Fibroblast of lung (primary cell): Measurements from ENCODE around the gene SAG. TPM values are rescaled to one million over a fixed set of nuclear protein-coding genes. Genes with fewer than 3 reads are reported as not detected.
A peak's percentile ranks its signal among the peaks of the same experiment; 100 is the strongest.

Experiments
- DNase-seq, 2 donors: peaks; one replicate each; pipeline versions ENCODE4 v3.0.0 to v3.0.0-alpha.2; 2010; ENCODE audit warnings: low read depth in 2 of 2
- H2AFZ ChIP-seq: 2 replicates; pipeline ENCODE4 v1.5.1; 2012; ENCODE audit warnings: low read length, control low read depth, inconsistent platforms
- H3K27ac ChIP-seq: 2 replicates; pipeline ENCODE4 v1.5.1; 2011; ENCODE audit warnings: low read length, control low read depth; ENCODE audit not compliant: insufficient read depth
- H3K27me3 ChIP-seq: 2 replicates; pipeline ENCODE4 v1.5.1; 2011; ENCODE audit warnings: mild to moderate bottlenecking, low read length; ENCODE audit not compliant: control insufficient read depth, insufficient read depth
- H3K36me3 ChIP-seq: 2 replicates; pipeline ENCODE4 v1.5.1; 2011; ENCODE audit warnings: low read length; ENCODE audit not compliant: control insufficient read depth, insufficient read depth
- H3K4me1 ChIP-seq: 2 replicates; pipeline ENCODE4 v1.5.1; 2011; ENCODE audit warnings: low read length; ENCODE audit not compliant: control insufficient read depth, insufficient read depth; ENCODE audit errors: extremely low read depth
- H3K4me2 ChIP-seq: 2 replicates; pipeline ENCODE4 v1.5.1; 2011; ENCODE audit warnings: low read length, control low read depth; ENCODE audit not compliant: insufficient read depth; ENCODE audit errors: extremely low read depth
- H3K4me3 ChIP-seq, 4 experiments: fragments of 200-600 bp in 1 of 4; sonication (generic) in 1 of 4; replicated peaks in 1 of 4; 2 replicates each; pipeline ENCODE4 v1.5.1; 2011 to 2016; ENCODE audit warnings: low read length in 4 of 4, low read depth in 3 of 4, mild to moderate bottlenecking in 3 of 4, control low read depth in 2 of 4, inconsistent platforms in 1 of 4, mixed read lengths in 1 of 4; ENCODE audit not compliant: insufficient read depth in 1 of 4; ENCODE audit errors: control extremely low read depth in 1 of 4
- H3K79me2 ChIP-seq: 2 replicates; pipeline ENCODE4 v1.5.1; 2012; ENCODE audit warnings: mild to moderate bottlenecking, low read length, inconsistent platforms; ENCODE audit not compliant: control insufficient read depth, insufficient read depth
- H3K9ac ChIP-seq: 2 replicates; pipeline ENCODE4 v1.5.1; 2011; ENCODE audit warnings: mild to moderate bottlenecking, low read length, control low read depth; ENCODE audit not compliant: insufficient read depth
- H3K9me3 ChIP-seq: 2 replicates; pipeline ENCODE4 v1.5.1; 2012; ENCODE audit warnings: low read depth, low read length; ENCODE audit not compliant: control insufficient read depth, insufficient read depth
- H4K20me1 ChIP-seq: 2 replicates; pipeline ENCODE4 v1.5.1; 2011; ENCODE audit warnings: low read length; ENCODE audit not compliant: control insufficient read depth, insufficient read depth; ENCODE audit errors: extremely low read depth
- EZH2 ChIP-seq: IDR thresholded peaks from 2 replicates; pipeline ENCODE4 v1.5.1; 2012; ENCODE audit warnings: low read length, control low read depth, mild to moderate bottlenecking; ENCODE audit errors: missing control alignments
- polyA plus RNA-seq, 2 donors: library from polyadenylated mRNA; depleted of rRNA in 1 of 2; stranded (reverse) in 1 of 2; unstranded in 1 of 2; fragments of >200 nt; gene quantifications; 2 replicates each; pipeline ENCODE4 v1.2.1, GENCODE V29; 2011 to 2012; ENCODE audit warnings: missing spikeins in 1 of 2
- total RNA-seq: library from RNA; depleted of rRNA; stranded (reverse); fragments of >200 nt; gene quantifications from 2 replicates; pipeline ENCODE4 v1.2.1, GENCODE V29; 2014
- TF ChIP-seq, protein P1 (sequence below), 2 donors: IDR thresholded peaks in 1 of 2; conservative IDR thresholded peaks in 1 of 2; 1 replicate in 1 of 2; 2 replicates in 1 of 2; pipeline ENCODE4 v1.5.1; 2011 to 2012; ENCODE audit warnings: low read length in 2 of 2, control low read depth in 1 of 2, inconsistent platforms in 1 of 2, low read depth in 1 of 2, mild to moderate bottlenecking in 1 of 2

The SAG gene
- total and polyA plus RNA-seq, 2 donors (not counting 1 experiment from before 2014, with no cell fraction given): not detected

DNA sequence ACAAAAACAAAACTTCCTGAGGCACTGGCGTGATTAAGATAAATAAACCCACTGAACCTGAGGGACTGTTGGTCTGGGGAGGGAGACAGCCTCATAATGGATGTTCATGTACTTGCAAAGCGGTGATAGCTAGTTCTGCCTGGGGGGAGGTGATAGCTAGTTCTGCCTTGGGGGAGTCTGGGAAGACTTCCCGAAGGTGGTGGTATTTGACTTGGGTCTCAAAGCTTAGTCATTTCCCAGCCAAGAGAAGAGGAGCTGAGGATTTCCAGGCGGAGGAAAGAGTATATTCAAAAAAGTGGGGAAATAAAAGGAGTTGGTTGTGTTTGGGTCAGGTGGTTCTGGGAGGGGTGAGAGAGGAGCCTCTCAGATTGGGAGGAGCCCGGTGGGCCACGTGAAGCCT, 71.4 kb downstream of the SAG start:
- Histone ChIP-seq H3K9me3 (no peaks in the 10 kb centered on the region), H3K4me2 (no peak overlapping the region), H4K20me1 (no peaks in the 10 kb centered on the region), H3K36me3 (no peaks in the 10 kb centered on the region), H3K9ac (no peak overlapping the region), H2AFZ (no peak overlapping the region), H3K27me3 (no peaks in the 10 kb centered on the region), H3K4me3 (no peak overlapping the region), H3K79me2 (no peaks in the 10 kb centered on the region), H3K4me1 (no peaks in the 10 kb centered on the region), H3K27ac (no peak overlapping the region)
- TF ChIP-seq, protein P1, sequence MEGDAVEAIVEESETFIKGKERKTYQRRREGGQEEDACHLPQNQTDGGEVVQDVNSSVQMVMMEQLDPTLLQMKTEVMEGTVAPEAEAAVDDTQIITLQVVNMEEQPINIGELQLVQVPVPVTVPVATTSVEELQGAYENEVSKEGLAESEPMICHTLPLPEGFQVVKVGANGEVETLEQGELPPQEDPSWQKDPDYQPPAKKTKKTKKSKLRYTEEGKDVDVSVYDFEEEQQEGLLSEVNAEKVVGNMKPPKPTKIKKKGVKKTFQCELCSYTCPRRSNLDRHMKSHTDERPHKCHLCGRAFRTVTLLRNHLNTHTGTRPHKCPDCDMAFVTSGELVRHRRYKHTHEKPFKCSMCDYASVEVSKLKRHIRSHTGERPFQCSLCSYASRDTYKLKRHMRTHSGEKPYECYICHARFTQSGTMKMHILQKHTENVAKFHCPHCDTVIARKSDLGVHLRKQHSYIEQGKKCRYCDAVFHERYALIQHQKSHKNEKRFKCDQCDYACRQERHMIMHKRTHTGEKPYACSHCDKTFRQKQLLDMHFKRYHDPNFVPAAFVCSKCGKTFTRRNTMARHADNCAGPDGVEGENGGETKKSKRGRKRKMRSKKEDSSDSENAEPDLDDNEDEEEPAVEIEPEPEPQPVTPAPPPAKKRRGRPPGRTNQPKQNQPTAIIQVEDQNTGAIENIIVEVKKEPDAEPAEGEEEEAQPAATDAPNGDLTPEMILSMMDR (conservative IDR thresholded peaks at IDR 0.05 in 1 of 2, IDR thresholded peaks at IDR 0.05 in 1 of 2; ENCODE audit: low read depth in 1 of 2, low read length in 2 of 2): no peak
- no peak for TF ChIP-seq EZH2
- DNase-seq: no peak

DNA sequence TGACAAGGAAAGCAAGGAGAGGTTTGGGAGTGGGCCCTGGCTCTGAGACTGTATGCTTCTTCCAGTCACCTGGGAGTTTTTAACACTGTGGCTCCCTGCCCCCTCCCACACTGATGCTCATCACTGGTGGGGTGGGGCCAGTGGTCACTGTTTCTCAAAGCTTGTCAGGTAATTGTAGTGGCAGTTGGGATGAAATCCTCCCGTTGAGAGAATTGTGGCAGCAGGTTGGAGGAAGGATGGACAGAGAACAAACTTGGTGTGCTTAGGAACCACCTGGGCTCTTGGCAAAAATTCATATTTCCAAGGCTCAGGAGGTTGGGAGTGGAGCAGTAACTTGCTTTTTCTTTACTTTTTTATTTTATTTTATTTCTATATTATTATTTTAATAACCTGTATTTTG, 71.8 kb downstream of the SAG start:
- Histone ChIP-seq H3K9ac (no peak overlapping the region), H3K4me3 (no peak overlapping the region), H4K20me1 (no peaks in the 10 kb centered on the region), H3K27ac (no peak overlapping the region), H3K9me3 (no peaks in the 10 kb centered on the region), H3K4me2 (no peak overlapping the region), H3K4me1 (no peaks in the 10 kb centered on the region), H2AFZ (no peak overlapping the region), H3K27me3 (no peaks in the 10 kb centered on the region), H3K36me3 (no peaks in the 10 kb centered on the region), H3K79me2 (no peaks in the 10 kb centered on the region)
- no peak for TF ChIP-seq EZH2
- TF ChIP-seq, protein P1 (conservative IDR thresholded peaks at IDR 0.05 in 1 of 2, IDR thresholded peaks at IDR 0.05 in 1 of 2; ENCODE audit: low read depth in 1 of 2, low read length in 2 of 2): no peak
- no peak for DNase-seq

DNA sequence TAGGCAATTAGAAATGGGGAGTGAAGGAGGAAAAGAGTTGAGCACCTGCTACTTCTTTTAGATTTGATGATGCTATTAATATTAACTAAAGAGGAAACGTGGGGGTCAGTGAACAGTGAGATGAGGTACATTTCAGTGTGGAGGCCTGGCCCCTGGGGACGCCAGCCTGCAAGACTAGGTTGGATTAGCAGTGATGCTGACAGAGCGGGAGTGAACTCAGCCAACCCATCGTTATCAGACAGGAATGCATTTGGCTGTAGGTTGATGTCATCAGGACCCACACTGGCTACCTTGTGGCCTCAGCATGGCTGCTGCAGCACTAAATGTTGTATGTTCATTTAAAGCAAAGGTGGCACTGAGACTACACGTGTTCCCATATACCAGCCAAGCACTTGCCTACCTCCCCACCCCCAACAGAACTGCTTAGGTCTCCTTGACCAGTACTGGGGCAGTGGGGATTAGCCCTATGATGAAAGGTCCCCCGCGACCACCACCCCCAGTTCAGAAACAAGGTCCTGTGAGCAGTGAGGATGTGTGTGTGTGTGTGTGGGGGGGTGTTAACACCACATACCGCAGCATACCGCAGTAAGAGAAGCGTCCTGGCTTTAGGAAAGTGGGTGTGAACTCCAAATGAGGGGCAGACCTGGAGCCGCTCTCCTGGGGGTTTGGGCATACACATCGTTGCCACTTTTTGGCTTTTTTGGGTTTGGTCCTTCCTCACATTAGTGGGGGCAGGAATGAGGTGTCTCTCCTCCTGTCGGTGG, 72.7 kb downstream of the SAG start:
- Histone ChIP-seq H3K27me3 (no peaks in the 10 kb centered on the region), H3K4me2 (no peak overlapping the region), H4K20me1 (no peaks in the 10 kb centered on the region), H3K79me2 (no peaks in the 10 kb centered on the region), H3K36me3 (no peaks in the 10 kb centered on the region), H3K27ac (no peak overlapping the region), H3K9ac (no peak overlapping the region), H3K9me3 (no peaks in the 10 kb centered on the region), H2AFZ (no peak overlapping the region), H3K4me1 (no peaks in the 10 kb centered on the region), H3K4me3 (no peak overlapping the region)
- TF ChIP-seq EZH2: no peak
- TF ChIP-seq, protein P1 (conservative IDR thresholded peaks at IDR 0.05 in 1 of 2, IDR thresholded peaks at IDR 0.05 in 1 of 2; ENCODE audit: low read depth in 1 of 2, low read length in 2 of 2): no peak
- DNase-seq: peak in 1 of 2 donors; percentile 40
